ENCODE results near the gene OGA.
A peak's percentile ranks its signal among the peaks of the same experiment; 100 is the strongest.

OGA gene

DNA sequence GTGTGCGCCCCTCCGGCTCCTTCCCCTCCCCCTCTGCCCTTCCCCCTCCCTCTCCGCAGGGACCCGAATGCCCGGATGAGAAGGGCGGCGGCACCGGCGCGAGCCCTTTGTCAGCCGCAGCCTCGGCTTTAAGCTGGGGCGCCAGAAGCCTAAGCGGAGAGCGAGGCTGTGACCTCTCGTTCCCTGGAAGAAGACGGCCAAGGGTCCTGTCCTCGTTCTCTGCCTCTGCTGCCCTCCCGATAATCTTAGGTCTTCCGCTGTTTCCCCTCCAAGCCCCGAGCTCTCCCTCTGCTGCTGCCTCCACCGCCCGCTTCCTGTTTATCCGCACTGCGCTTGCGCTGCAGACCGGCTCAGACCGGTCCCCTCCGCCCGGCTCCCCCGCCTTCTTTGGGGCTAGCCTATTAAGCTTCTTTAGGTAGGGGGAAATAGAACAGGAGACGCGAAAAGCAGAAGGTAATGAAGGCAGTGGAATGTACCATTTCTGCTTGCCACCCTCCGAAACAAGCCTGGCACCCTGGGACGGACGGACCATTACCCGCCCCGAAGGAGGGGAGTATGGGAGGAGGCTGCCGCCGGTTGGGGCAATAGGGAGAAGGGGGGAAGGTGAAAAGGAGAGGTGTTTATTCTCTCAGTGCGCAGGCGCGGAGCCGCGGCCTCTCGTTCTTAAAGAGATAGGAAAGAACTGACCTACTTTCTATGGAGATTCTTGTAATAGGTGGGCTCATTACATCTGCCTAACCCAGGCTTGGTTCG lies at the start of gene OGA:
OGA (minus strand) TSS at position 326 of the 753 bp plus-strand sequence. CDS start 422 bp downstream, outside the sequence.
- Mint-ChIP-seq H3K4me1 (peaks cover 43% of the 10 kb centered on the region), H3K36me3 (peaks cover 55% of the 10 kb centered on the region)

DNA sequence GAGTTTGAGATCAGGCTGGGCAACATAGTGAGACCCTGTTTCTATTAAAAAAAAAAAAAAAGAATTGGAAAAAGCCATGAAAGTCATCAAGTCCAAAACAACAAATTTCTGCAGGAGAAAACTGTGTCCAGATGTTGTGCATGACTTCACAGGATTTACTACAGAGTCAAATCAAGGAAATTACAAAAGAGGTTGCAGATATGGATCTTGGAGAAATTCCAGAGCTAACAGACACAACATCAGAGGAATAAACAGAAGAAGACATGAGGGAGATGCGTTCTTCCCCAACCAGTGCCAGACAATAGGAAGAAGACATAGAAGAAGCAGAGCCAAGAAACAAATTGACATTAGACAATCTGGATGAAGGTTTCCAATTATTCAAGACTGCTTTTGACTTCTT lies 49.7 kb upstream of the OGA start:
- Mint-ChIP-seq H3K27ac (no peak overlapping the region), H3K4me3 (no peak overlapping the region), H3K36me3 (peaks cover 24% of the 10 kb centered on the region), H3K4me1 (no peaks in the 10 kb centered on the region), H3K9me3 (no peaks in the 10 kb centered on the region)
- DNase-seq (ENCODE audit: low spot score in 2 of 2) = no peak
- no peak for ATAC-seq

More for the DNA sequence above, at the start of gene OGA:
- Mint-ChIP-seq H3K27ac (peak within 1 kb of the TSS; percentile 99), H3K9me3 (no peaks in the 10 kb centered on the region), H3K4me3 (peak within 1 kb of the TSS; percentile 94)
- peak; percentile 89 to 98 for DNase-seq (ENCODE audit: low spot score in 2 of 2)
- peak; percentile 95 for ATAC-seq

DNA sequence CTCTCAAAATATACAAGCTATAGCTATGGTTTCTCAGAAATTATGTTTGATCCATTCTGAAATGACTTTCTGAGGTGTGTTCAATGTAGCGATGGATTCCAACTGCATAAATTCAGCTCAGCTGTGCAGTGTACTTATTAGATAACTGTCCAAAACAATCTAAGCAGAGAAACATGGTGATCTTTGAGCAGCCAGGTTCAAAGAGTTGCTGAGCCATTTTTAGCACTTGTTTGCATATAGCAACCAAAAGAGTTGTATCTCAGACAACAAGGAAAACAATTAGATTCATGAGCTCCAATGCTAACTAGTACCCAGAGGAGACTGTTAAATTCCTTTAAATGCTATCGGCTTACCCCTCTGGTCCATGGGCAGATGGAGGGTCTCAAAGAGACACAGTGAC lies 41.3 kb upstream of the OGA start:
- Mint-ChIP-seq H3K27ac (no peak overlapping the region), H3K4me3 (no peak overlapping the region), H3K36me3 (peaks cover 10% of the 10 kb centered on the region), H3K4me1 (peaks cover 14% of the 10 kb centered on the region), H3K9me3 (peaks cover 10% of the 10 kb centered on the region)
- DNase-seq (ENCODE audit: low spot score in 2 of 2) (no peak), ATAC-seq (no peak)

DNA sequence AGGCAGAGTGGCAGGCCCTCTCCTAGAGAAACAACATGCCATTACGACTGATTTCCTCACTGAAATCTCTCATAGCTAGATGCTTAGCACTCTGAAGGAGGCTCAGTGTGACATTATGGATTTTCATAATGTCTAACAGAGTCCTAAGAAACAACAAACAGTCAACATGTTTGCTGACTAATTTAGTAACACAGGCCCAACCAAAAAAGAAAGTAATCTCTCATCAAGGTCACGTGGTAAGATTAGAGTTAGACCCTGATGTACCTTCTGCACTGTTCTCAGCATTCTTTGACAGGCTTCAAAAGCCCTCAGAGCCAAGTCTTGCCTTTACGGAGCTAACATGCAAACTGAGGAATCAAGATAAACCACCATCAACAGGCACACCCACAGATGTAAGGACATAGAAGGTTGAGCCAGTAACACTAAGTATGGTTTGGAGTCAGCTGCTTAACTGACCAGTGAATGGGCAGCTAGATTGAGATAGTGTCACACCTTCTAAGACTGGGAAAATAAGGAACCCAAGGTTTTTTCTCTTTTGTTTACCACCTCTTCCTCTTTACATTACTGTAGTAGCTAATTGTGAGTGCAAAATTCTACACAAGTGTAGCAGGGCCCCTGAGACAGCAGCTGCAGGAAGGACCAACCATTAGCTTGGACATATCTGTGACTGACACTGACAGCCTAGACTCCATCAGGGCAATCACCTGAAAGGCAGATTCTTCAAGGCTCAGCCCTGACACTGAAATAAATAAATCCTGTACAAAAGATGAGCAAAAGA lies 40.7 kb upstream of the OGA start:
- no peak overlapping the region for H3K4me3 Mint-ChIP-seq
- H3K27ac Mint-ChIP-seq = peak overlapping the region; percentile 32

DNA sequence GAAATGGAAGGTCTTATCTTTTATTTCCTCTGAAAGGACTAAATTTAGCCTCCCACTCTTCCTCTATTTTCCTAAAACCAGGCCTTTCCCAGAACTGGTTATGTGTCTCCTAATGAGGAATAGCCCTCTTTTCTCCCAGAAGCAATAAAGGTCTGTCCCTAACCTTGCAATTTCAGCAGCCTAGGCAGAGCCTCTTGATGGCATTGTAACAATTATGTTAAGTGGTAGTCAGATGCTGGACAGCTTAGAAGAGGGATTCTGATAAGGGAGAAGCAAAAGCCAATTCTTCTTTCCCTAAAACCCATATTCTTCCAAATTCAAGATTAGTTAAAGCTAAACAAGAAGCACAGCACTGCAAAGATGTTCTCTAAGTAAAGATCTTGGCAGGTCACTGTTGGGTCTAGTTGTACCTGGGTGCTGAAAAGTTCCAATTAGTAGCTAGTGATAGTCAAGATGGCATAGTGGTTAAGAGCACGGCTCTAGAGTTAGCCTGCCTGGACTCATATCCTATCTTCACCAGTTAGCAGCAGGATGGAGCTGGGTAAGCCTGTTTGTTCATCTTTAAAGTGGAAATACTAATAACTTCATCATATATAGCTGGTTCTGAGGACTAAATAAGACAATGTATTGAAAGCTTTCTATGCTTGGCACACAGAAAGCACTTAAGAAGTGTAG lies 39.7 kb upstream of the OGA start:
- H3K27ac Mint-ChIP-seq = peak overlapping the region; percentile 32
- no peak overlapping the region for H3K4me3 Mint-ChIP-seq
- H3K4me1 Mint-ChIP-seq = peaks cover 14% of the 10 kb centered on the region
- DNase-seq (ENCODE audit: low spot score in 2 of 2) = no peak
- H3K36me3 Mint-ChIP-seq = peaks cover 10% of the 10 kb centered on the region
- no peak for ATAC-seq
- H3K9me3 Mint-ChIP-seq = peaks cover 10% of the 10 kb centered on the region

More for the DNA sequence above, 40.7 kb upstream of the OGA start:
- H3K9me3 Mint-ChIP-seq = peaks cover 10% of the 10 kb centered on the region
- peaks cover 14% of the 10 kb centered on the region for H3K4me1 Mint-ChIP-seq
- ATAC-seq = peak; percentile 96
- peaks cover 10% of the 10 kb centered on the region for H3K36me3 Mint-ChIP-seq
- no peak for DNase-seq (ENCODE audit: low spot score in 2 of 2)

DNA sequence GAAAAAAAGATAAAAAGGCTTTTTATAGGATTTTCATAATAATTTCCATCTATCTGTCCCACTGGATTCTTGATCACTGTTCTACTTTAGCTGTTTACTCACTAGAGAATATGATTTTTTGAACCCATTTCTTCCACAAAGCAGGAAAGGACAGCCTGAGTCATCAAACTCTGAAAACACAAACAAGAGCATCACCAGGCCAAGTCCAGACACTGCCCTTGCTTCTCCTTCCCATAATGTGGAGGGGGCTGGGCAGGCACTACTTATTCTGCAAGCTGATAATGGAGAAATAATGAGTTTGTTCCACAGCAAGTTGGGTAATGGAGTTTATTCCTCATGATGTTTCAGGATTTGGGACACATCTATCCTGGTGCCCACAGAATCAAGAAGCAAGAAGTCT lies 38.4 kb upstream of the OGA start:
- H3K27ac Mint-ChIP-seq = no peak overlapping the region

DNA sequence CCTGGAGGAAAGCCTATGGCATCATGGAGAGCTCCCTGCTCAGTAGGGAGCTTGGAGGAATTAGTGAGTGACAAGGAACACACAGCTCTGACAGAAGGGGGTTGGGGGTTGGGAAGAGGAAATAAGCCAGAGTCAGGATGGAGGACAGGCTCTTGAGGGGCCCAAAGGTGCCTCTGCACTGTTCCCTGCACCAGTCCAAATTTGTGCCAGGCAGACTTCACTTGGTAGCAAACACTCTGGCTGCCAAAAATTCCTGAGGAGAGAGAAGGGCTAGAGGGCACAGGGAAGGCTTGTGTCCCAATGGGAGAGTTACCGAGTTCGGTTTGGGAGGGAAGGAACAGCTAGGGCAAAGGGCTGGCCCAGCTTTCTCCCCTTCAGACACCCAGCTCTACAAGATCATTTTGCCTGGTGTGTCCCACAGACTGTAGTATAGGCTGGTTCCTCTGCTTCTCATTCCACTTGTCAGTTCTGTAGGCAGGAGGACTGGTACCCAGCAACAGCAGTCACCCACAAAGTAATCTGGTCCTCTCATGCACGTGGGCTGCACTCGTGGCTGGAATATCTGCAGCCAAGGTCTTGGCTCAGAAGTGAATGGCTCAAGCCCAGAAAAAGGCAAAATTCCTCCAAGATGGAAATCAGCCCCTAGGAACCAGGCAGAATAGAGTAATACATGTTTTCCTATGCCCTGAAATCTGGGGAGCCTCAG lies 33.3 kb upstream of the OGA start:
- ATAC-seq (no peak), DNase-seq (ENCODE audit: low spot score in 2 of 2) (no peak)
- Mint-ChIP-seq H3K4me3 (no peak overlapping the region), H3K9me3 (no peaks in the 10 kb centered on the region), H3K36me3 (peaks cover 17% of the 10 kb centered on the region), H3K27ac (peak overlapping the region; percentile 10), H3K4me1 (no peaks in the 10 kb centered on the region)

More for the DNA sequence above, 38.4 kb upstream of the OGA start:
- Mint-ChIP-seq H3K4me3 (no peak overlapping the region), H3K9me3 (peaks cover 10% of the 10 kb centered on the region), H3K4me1 (peaks cover 14% of the 10 kb centered on the region), H3K36me3 (peaks cover 10% of the 10 kb centered on the region)
- DNase-seq (ENCODE audit: low spot score in 2 of 2) (no peak), ATAC-seq (no peak)

DNA sequence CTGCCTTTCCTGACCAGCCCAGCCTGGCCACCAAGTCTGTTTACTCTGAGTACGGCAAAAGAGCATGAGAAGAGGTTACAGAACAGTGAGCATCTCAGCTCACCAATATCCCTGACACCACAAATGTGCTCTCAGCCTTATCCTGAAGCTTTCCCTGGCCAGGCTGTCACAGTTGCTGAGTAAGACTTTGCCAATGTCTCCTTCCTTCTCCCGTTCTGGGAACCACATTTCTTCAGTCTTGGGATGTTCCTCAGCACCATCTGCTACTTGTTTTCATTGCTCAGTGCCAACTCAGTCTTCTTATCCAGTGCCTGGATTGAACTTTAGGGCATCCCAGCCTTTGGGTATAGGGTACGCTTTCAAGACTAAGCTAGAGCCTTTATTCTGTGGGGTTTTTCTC lies 32.5 kb upstream of the OGA start:
- DNase-seq (ENCODE audit: low spot score in 2 of 2) (no peak), ATAC-seq (no peak)
- no peaks in the 10 kb centered on the region for H3K9me3 Mint-ChIP-seq
- H3K27ac Mint-ChIP-seq = peak overlapping the region; percentile 10
- no peaks in the 10 kb centered on the region for H3K4me1 Mint-ChIP-seq
- no peak overlapping the region for H3K4me3 Mint-ChIP-seq
- peaks cover 17% of the 10 kb centered on the region for H3K36me3 Mint-ChIP-seq

DNA sequence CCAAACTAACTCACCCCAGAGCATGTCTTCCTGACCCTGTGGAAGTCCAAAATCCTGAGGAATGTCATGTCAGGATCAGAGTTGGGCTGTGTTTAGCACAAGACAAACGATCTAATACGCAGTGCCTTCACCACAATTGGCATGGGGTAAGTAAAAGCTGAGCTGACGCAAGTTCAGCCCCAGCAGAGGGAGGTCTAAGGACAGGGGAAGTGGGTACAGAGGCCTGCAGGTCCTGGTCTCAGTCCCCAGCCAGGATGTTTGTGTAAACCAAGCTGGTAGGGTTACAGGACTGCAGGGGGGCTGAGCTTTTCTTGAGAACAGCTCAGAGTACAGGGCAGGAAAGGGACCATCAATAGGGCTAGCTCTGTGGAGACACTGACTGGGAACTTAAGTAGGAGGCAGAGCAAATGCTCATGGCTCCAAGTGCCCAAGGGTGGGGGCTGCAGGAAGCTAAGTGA lies 30.7 kb upstream of the OGA start:
- H3K4me1 Mint-ChIP-seq = peaks cover 8% of the 10 kb centered on the region
- ATAC-seq (no peak), DNase-seq (ENCODE audit: low spot score in 2 of 2) (no peak)
- peaks cover 17% of the 10 kb centered on the region for H3K36me3 Mint-ChIP-seq
- H3K4me3 Mint-ChIP-seq = no peak overlapping the region
- H3K27ac Mint-ChIP-seq = peak overlapping the region; percentile 43
- H3K9me3 Mint-ChIP-seq = no peaks in the 10 kb centered on the region

DNA sequence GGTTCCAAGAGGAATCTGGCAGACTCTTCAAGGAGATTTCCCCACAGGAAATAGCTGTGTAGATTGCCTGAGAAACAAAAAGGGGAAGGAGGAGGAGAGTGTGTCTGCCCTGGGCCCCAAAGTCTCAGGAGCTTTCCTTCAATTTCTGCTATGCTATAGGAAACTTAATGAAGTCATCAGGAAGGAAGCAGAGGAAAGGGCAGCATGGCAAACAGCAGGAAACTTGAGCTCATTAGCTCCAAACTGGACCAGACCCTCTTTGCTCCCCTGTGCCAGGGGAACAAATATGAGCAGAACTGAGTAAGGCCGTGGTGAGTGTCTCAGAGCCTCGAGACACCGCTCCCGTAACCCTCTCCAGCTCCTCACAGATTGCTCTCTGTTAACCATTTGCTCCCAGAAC lies 30.2 kb upstream of the OGA start:
- H3K4me3 Mint-ChIP-seq = no peak overlapping the region
- DNase-seq (ENCODE audit: low spot score in 2 of 2) (no peak), ATAC-seq (no peak)
- H3K4me1 Mint-ChIP-seq = peaks cover 12% of the 10 kb centered on the region
- peaks cover 17% of the 10 kb centered on the region for H3K36me3 Mint-ChIP-seq
- peak overlapping the region; percentile 43 for H3K27ac Mint-ChIP-seq
- no peaks in the 10 kb centered on the region for H3K9me3 Mint-ChIP-seq

DNA sequence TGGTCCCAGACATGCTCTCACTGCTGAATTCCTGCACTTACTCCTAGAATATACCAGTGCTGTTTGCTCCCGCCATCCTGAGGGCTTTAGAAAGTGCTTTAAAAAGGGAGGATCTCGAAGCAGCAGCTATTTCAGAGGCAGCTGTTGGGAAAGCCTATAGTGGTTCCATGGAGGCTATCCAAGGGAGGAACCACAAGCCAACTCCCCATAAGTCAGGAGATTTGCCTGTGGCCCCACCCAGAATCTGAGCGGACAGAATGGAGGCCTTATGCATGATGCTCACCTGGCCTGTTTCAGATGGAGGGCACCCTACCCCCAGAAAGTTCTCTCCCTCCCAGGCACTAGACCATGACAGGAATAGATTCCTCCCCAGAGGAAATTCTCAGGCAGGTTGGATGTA lies 27.6 kb upstream of the OGA start:
- no peak for DNase-seq (ENCODE audit: low spot score in 2 of 2)
- no peak overlapping the region for H3K4me3 Mint-ChIP-seq
- ATAC-seq = no peak
- H3K36me3 Mint-ChIP-seq = peaks cover 17% of the 10 kb centered on the region
- H3K4me1 Mint-ChIP-seq = peaks cover 35% of the 10 kb centered on the region
- no peak overlapping the region for H3K27ac Mint-ChIP-seq
- no peaks in the 10 kb centered on the region for H3K9me3 Mint-ChIP-seq

DNA sequence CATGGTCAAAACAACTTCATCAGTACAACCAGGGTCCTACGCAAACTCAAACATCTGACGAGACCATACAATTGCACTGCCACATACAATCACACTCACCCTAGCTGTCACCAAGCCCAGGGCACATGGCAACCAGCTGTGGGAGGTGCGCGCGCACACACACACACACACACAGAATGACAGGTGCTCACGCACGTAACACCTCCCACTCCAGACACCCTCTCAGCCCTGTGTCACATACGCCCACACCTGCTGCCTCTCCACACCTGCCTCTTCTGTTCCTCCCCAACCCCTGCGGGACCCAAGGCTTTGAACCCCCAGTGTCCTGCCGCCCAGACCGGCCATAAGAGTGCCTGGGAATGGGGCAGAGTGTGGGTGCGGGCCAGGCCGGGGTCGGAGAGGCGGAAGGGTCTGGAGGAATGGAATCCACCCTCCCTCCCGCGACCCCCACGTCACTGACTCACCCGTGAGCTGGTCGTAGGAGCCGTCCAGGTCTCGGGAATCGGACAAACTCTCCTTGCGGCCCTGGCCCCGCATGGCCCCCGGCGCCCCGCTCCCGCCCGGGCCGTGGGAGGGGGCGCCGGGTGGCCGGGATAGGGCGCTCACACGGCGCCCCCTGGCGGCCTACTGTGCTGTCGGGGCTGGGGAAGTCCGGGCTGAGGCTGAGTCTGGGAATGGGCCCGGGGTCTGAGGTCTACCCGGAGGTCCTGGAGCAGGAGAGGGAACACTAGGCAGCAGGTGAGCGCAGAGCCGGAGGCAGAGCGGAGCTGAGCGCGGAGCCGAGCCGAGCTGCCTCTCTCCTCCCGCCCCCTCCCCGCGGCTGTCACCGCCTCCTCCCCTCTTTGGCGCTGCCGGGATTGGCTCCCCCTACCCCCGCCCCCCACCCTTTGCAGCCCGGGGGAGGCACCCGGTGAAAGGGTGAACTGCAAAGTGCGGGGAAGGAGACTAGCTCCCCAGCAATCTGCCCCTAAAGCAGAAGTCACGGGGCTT lies 25.1 kb upstream of the OGA start, which contains the start of gene KCNIP2:
KCNIP2 (minus strand) TSS at position 769 of the 990 bp plus-strand sequence; CDS start at position 537, 232 bp downstream.
- Mint-ChIP-seq H3K9me3 (no peaks in the 10 kb centered on the region), H3K36me3 (peaks cover 8% of the 10 kb centered on the region), H3K4me3 (peak within 1 kb of the TSS; percentile 92), H3K27ac (peak within 1 kb of the TSS; percentile 48), H3K4me1 (peaks cover 58% of the 10 kb centered on the region)
- peak; percentile 70 for ATAC-seq
- DNase-seq (ENCODE audit: low spot score in 2 of 2) = peak; percentile 34 to 71

DNA sequence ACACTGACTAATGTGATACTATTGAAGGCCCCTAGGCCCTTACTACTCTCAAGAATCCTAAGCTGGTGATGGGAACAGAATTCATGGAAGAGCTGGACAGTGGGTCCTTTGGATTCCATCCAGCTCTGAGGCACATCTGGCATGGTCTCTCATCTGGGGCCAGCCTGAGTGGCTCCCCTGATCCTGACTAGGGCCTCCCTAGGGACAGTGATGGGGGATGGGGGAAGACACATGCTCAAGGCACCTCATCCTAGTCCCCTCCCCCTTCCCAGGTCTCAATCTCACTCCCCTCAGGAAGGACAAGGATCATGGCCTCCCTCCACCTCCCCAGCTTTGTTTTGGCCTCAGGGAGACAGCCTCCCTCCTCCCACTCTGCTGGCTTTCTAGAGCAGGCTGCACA lies 23.6 kb upstream of the OGA start:
- no peak for ATAC-seq
- DNase-seq (ENCODE audit: low spot score in 2 of 2) = no peak
- no peaks in the 10 kb centered on the region for H3K36me3 Mint-ChIP-seq
- peak overlapping the region; percentile 92 for H3K4me3 Mint-ChIP-seq
- no peaks in the 10 kb centered on the region for H3K9me3 Mint-ChIP-seq
- H3K27ac Mint-ChIP-seq = no peak overlapping the region
- H3K4me1 Mint-ChIP-seq = peaks cover 58% of the 10 kb centered on the region
